ENCODE data around the gene BAD. TPM values are rescaled to one million over a fixed set of nuclear protein-coding genes. Genes with fewer than 3 reads are reported as not detected.

Gene BAD
- total RNA-seq, 2 donors from 2014 or later, result 39.2 to 83.8 TPM

GRCh38 chr11:64258356-64258755 is 26.1 kb downstream of the BAD start:
- ATAC-seq (ENCODE audit: insufficient number of reproducible peaks, low FRiP score, low read depth), result no peak

DNA sequence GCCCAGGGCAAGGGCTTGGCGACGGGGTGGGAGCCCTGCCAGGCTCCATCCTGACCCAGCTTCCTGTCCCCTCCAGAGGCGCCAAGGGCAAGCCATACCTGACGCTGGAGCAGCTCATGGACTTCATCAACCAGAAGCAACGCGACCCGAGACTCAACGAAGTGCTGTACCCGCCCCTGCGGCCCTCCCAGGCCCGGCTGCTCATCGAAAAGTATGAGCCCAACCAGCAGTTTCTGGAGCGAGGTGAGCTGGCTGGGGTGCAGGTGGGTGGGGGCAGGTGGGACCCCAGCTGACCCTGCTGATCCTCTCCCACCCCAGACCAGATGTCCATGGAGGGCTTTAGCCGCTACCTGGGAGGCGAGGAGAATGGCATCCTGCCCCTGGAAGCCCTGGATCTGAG is 28.2 kb downstream of the BAD start:
- H3K36me3 ChIP-seq, result peaks cover 35% of the 10 kb centered on the region
- no peaks in the 10 kb centered on the region for H3K27me3 ChIP-seq (replicated peaks; ENCODE audit: insufficient read depth)
- no peaks in the 10 kb centered on the region for H3K9me3 ChIP-seq
- H3K27ac ChIP-seq, result no peak overlapping the region
- ATAC-seq (ENCODE audit: insufficient number of reproducible peaks, low FRiP score, low read depth) (no peak), DNase-seq (ENCODE audit: low spot score) (no peak)
- peaks cover 14 to 23% of the 10 kb centered on the region in 2 donors for H3K4me1 ChIP-seq (ENCODE audit: control insufficient read depth in 1 of 2, low read depth in 2 of 2)
- TF ChIP-seq CTCF (IDR thresholded peaks at IDR 0.05), result no peak
- no peak overlapping the region for H3K4me3 ChIP-seq

More at GRCh38 chr11:64258356-64258755, 26.1 kb downstream of the BAD start:
- no peaks in the 10 kb centered on the region for H3K27me3 ChIP-seq (replicated peaks; ENCODE audit: insufficient read depth)
- peaks cover 56% of the 10 kb centered on the region for H3K36me3 ChIP-seq
- no peaks in the 10 kb centered on the region for H3K9me3 ChIP-seq
- H3K27ac ChIP-seq, result no peak overlapping the region
- no peak for DNase-seq (ENCODE audit: low spot score)
- H3K4me1 ChIP-seq (ENCODE audit: control insufficient read depth in 1 of 2, low read depth in 2 of 2), result peaks cover under 1 to 6% of the 10 kb centered on the region in 2 donors
- no peak overlapping the region for H3K4me3 ChIP-seq
- TF ChIP-seq CTCF (IDR thresholded peaks at IDR 0.05), result no peak

GRCh38 chr11:64255135-64256128 is 29.0 kb downstream of the BAD start:
- TF ChIP-seq CTCF (IDR thresholded peaks at IDR 0.05), result no peak
- no peak overlapping the region for H3K4me3 ChIP-seq
- no peaks in the 10 kb centered on the region for H3K27me3 ChIP-seq (replicated peaks; ENCODE audit: insufficient read depth)
- ATAC-seq (ENCODE audit: insufficient number of reproducible peaks, low FRiP score, low read depth), result no peak
- peaks cover 19 to 30% of the 10 kb centered on the region in 2 donors for H3K4me1 ChIP-seq (ENCODE audit: control insufficient read depth in 1 of 2, low read depth in 2 of 2)
- no peak for DNase-seq (ENCODE audit: low spot score)
- H3K9me3 ChIP-seq, result no peaks in the 10 kb centered on the region
- H3K36me3 ChIP-seq, result peaks cover 35% of the 10 kb centered on the region
- H3K27ac ChIP-seq, result no peak overlapping the region

DNA sequence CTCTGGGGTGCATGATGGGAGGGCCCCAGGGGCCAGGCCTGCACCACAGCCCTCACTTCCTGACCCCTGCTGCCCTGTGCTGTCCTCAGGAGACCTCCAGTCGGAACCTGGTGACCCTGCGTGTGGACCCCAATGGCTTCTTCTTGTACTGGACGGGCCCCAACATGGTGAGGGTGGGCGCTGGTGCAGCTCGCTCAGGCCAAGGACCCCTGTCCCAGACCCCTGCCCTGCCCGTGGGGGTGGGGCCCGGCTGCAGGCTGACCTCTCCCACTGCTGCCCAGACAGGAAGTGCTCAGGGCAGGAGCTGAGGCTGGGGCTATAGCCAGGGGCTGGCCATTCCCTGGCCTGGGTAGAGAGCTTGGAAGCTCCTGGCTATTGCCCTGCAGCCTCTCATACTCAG is 30.1 kb downstream of the BAD start:
- peaks cover 28% of the 10 kb centered on the region for H3K36me3 ChIP-seq
- no peaks in the 10 kb centered on the region for H3K9me3 ChIP-seq
- H3K27ac ChIP-seq, result no peak overlapping the region
- peaks cover 19 to 31% of the 10 kb centered on the region in 2 donors for H3K4me1 ChIP-seq (ENCODE audit: control insufficient read depth in 1 of 2, low read depth in 2 of 2)
- DNase-seq (ENCODE audit: low spot score), result no peak
- H3K27me3 ChIP-seq (replicated peaks; ENCODE audit: insufficient read depth), result no peaks in the 10 kb centered on the region
- ATAC-seq (ENCODE audit: insufficient number of reproducible peaks, low FRiP score, low read depth), result no peak
- no peak for TF ChIP-seq CTCF (IDR thresholded peaks at IDR 0.05)
- H3K4me3 ChIP-seq, result no peak overlapping the region

DNA sequence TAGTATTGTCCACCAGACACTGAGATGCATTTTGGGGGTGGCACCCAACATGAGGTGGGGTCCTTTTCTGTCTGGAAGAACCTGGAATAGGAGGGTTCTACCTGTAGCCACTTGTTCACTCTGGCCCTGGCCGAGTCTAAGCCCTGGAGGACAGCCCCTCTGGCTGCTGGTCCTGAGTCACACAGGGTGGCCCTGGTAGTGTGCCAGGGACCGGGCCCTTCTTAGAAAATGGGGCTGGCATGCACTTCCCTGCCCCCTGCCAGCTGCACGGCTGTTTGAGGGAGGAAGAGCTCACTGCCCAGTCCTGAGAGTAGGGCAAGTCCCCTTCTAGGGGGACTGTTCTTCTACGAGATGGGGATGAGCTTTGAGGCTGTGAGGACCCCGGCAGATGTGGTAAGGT is 31.0 kb downstream of the BAD start:
- peak overlapping the region in 1 of 2 donors; percentile 61 for H3K27ac ChIP-seq
- TF ChIP-seq CTCF (IDR thresholded peaks at IDR 0.05), result no peak
- peaks cover 19 to 31% of the 10 kb centered on the region in 2 donors for H3K4me1 ChIP-seq (ENCODE audit: control insufficient read depth in 1 of 2, low read depth in 2 of 2)
- H3K36me3 ChIP-seq, result peaks cover 21% of the 10 kb centered on the region
- no peak for DNase-seq (ENCODE audit: low spot score)
- H3K9me3 ChIP-seq, result no peaks in the 10 kb centered on the region
- no peak for ATAC-seq (ENCODE audit: insufficient number of reproducible peaks, low FRiP score, low read depth)
- H3K27me3 ChIP-seq (replicated peaks; ENCODE audit: insufficient read depth), result no peaks in the 10 kb centered on the region
- H3K4me3 ChIP-seq, result no peak overlapping the region
